Astrocyte (in vitro differentiated cells and primary cell): ENCODE measurements around the gene FNDC3B.

Experiments
- CTCF ChIP-seq: IDR thresholded peaks from 2 replicates; pipeline ENCODE4 v1.5.1; 2011; ENCODE audit warnings: low read depth, mild to moderate bottlenecking, inconsistent platforms, low read length, moderate library complexity; ENCODE audit not compliant: insufficient read depth
- EZH2 ChIP-seq: IDR thresholded peaks from 2 replicates; pipeline ENCODE4 v1.6.1; 2012; ENCODE audit warnings: mild to moderate bottlenecking, low read length, inconsistent platforms; ENCODE audit not compliant: insufficient read depth

DNA sequence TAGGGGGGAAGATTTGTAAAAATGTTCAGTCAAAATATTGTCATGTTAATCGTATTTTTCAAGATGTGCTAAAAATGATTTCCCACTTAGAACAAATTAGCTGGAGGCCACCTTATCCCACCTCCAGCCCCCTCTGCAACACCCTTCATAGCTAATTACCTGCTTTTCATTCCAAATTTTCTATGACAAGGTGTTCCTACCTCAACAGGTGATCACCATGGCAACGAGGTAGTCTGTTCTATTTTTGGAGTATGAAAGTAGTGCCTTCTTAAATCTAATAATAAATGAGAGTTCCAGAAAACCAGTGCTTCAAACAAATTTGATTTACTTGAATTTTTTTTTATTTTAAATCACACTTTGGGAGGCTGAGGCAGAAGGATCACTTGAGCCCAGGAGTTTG lies 149.8 kb downstream of the FNDC3B start:
- TF ChIP-seq CTCF (no peak), EZH2 (no peak)
